Measurements from ENCODE around the gene MTLN.
"Not testable (repeated sequence)": the region's sequence is repeated elsewhere in the genome, so short reads cannot be mapped to it uniquely, and the experiment has no call there.

Gene MTLN

DNA sequence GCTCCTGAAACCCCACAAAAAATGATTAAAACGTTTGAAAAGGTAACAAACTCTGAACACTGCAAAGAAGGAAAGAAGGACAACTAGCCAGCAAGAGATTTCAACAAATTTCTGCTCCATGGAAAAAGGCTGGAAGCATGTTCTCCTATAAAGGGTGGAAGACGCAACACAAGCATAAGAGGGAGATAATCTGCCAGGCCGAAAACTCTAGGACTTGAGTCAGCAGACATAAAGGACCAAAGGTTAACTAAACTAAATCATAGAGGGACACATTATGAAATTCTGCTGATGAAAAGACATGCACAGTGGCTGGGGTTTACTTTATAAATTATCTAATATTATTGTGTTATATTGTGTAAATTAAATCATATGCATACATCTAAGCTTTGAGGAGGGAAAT lies 14.3 kb downstream of the MTLN start:
- POLR2A ChIA-PET, result no interaction called here
- TF ChIP-seq SP1 (IDR thresholded peaks at IDR 0.05) (no peak), TARDBP (IDR thresholded peaks at IDR 0.05) (no peak), LEF1 (IDR thresholded peaks at IDR 0.05; ENCODE audit: borderline replicate concordance) (no peak), HDGF (IDR thresholded peaks at IDR 0.05; ENCODE audit: borderline replicate concordance) (no peak), NFRKB (IDR thresholded peaks at IDR 0.05) (no peak)
- no peak for DNase-seq (ENCODE audit: extremely low spot score)

DNA sequence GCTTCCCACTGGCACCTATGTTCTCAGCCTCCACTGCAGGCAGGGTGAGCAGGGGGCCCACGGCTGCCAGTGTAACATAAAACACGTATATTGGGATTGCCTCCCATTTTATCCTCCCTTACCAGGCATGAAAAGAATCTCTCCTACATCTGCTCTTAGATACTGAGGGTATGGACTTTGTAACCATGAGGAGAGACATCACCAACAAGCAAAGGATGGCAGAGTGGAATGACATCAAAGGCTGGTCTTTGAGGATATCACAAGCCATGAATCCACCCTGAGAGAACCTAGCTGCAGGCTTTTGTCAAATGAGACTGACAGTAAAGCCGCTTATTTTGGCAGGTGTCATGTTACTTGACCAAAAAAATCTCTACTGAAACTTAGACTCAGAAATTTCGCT lies 14.9 kb downstream of the MTLN start:
- ChIA-PET POLR2A (no interaction called here), CTCF (interaction anchor here (0.7 kb wide), 1 partner anchor 8 kb away, joined by 3 read pairs; no protein-coding TSS in a partner anchor)
- TF ChIP-seq, protein P1, sequence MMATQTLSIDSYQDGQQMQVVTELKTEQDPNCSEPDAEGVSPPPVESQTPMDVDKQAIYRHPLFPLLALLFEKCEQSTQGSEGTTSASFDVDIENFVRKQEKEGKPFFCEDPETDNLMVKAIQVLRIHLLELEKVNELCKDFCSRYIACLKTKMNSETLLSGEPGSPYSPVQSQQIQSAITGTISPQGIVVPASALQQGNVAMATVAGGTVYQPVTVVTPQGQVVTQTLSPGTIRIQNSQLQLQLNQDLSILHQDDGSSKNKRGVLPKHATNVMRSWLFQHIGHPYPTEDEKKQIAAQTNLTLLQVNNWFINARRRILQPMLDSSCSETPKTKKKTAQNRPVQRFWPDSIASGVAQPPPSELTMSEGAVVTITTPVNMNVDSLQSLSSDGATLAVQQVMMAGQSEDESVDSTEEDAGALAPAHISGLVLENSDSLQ (IDR thresholded peaks at IDR 0.05), result 0 out of 2 replicates have a peak, but pooled peaks have one; percentile 1
- no peak for TF ChIP-seq LEF1 (IDR thresholded peaks at IDR 0.05; ENCODE audit: borderline replicate concordance)
- DNase-seq (ENCODE audit: extremely low spot score), result no peak

More for the DNA sequence above, 14.3 kb downstream of the MTLN start:
- CTCF ChIA-PET, result no interaction called here

- POLR2A ChIA-PET; DNase-seq (ENCODE audit: extremely low spot score): not testable (repeated sequence)
- CTCF ChIA-PET, result interaction anchor here (0.6 kb wide), 1 partner anchor 10 kb away, joined by 4 read pairs; no protein-coding TSS in a partner anchor
These were observed 22.2 kb downstream of the MTLN start for GRCh38 chr2:110190169-110190568.

DNA sequence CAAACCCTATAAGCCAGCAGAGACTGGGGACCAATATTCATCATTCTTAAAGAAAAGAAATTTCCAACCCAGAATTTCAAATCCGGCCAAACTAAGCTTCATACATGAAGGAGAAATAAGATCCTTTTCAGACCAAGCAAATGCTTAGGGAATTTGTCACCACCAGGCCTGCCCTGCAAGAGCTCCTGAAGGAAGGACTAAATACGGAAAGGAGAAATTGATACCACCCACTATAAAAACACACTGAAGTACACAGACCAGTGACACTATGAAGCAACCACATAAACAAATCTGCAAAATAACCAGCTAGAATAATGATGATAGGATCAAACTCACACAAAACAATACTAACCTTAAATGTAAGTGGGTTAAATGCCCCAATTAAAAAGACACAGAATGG lies 29.9 kb downstream of the MTLN start:
- CTCF ChIA-PET, result no interaction called here
- POLR2A ChIA-PET, result no interaction called here
- DNase-seq (ENCODE audit: extremely low spot score), result no peak
- TF ChIP-seq ELF4 (IDR thresholded peaks at IDR 0.05) (no peak), SUZ12 (IDR thresholded peaks at IDR 0.05) (no peak), FOXA1 (IDR thresholded peaks at IDR 0.05) (no peak), NFRKB (IDR thresholded peaks at IDR 0.05) (no peak), FOXM1 (IDR thresholded peaks at IDR 0.05; ENCODE audit: borderline replicate concordance) (no peak), ZNF384 (IDR thresholded peaks at IDR 0.05) (no peak), LEF1 (IDR thresholded peaks at IDR 0.05; ENCODE audit: borderline replicate concordance) (no peak), HDGF (IDR thresholded peaks at IDR 0.05; ENCODE audit: borderline replicate concordance) (no peak), SP1 (IDR thresholded peaks at IDR 0.05) (no peak), CTBP1 (IDR thresholded peaks at IDR 0.05; ENCODE audit: borderline replicate concordance) (no peak), TARDBP (IDR thresholded peaks at IDR 0.05) (no peak), FOXK2 (IDR thresholded peaks at IDR 0.05) (no peak), L3MBTL2 (conservative IDR thresholded peaks at IDR 0.05) (no peak), BHLHE40 (IDR thresholded peaks at IDR 0.05; ENCODE audit: borderline replicate concordance) (no peak), ARNT (IDR thresholded peaks at IDR 0.05) (no peak)
- TF ChIP-seq, protein P1 (IDR thresholded peaks at IDR 0.05), result no peak

- POLR2A ChIA-PET, result no interaction called here
- CTCF ChIA-PET, result interaction anchor here (0.6 kb wide), 2 partner anchors 10 to 1135 kb away, joined by 3 to 4 read pairs; no protein-coding TSS in a partner anchor
- TF ChIP-seq CTBP1 (IDR thresholded peaks at IDR 0.05; ENCODE audit: borderline replicate concordance) (no peak), FOXA1 (IDR thresholded peaks at IDR 0.05) (no peak), ARNT (IDR thresholded peaks at IDR 0.05) (no peak), FOXM1 (IDR thresholded peaks at IDR 0.05; ENCODE audit: borderline replicate concordance) (no peak), L3MBTL2 (conservative IDR thresholded peaks at IDR 0.05) (no peak), SUZ12 (IDR thresholded peaks at IDR 0.05) (no peak), BHLHE40 (IDR thresholded peaks at IDR 0.05; ENCODE audit: borderline replicate concordance) (no peak), ZNF384 (IDR thresholded peaks at IDR 0.05) (no peak), LEF1 (IDR thresholded peaks at IDR 0.05; ENCODE audit: borderline replicate concordance) (no peak), HDGF (IDR thresholded peaks at IDR 0.05; ENCODE audit: borderline replicate concordance) (no peak), NFRKB (IDR thresholded peaks at IDR 0.05) (no peak), TARDBP (IDR thresholded peaks at IDR 0.05) (no peak), SP1 (IDR thresholded peaks at IDR 0.05) (no peak), ELF4 (IDR thresholded peaks at IDR 0.05) (no peak), FOXK2 (IDR thresholded peaks at IDR 0.05) (no peak)
- TF ChIP-seq, protein P1 (IDR thresholded peaks at IDR 0.05), result no peak
- DNase-seq (ENCODE audit: extremely low spot score), result no peak
These were observed 32.3 kb downstream of the MTLN start for GRCh38 chr2:110180036-110180435.

- POLR2A ChIA-PET, result no interaction called here
- no peak for DNase-seq (ENCODE audit: extremely low spot score)
- TF ChIP-seq FOXA1 (IDR thresholded peaks at IDR 0.05) (no peak), TARDBP (IDR thresholded peaks at IDR 0.05) (no peak), SUZ12 (IDR thresholded peaks at IDR 0.05) (no peak), HDGF (IDR thresholded peaks at IDR 0.05; ENCODE audit: borderline replicate concordance) (no peak), SP1 (IDR thresholded peaks at IDR 0.05) (no peak)
- CTCF ChIA-PET, result no interaction called here
These were observed 38.8 kb downstream of the MTLN start for GRCh38 chr2:110173523-110173922.

- TF ChIP-seq SUZ12 (IDR thresholded peaks at IDR 0.05), result no peak
- TF ChIP-seq, protein P1 (IDR thresholded peaks at IDR 0.05), result no peak
- no peak for TF ChIP-seq FOXK2 (IDR thresholded peaks at IDR 0.05)
- TF ChIP-seq FOXM1 (IDR thresholded peaks at IDR 0.05; ENCODE audit: borderline replicate concordance), result no peak
- no peak for TF ChIP-seq ZNF384 (IDR thresholded peaks at IDR 0.05)
- no peak for TF ChIP-seq ELF4 (IDR thresholded peaks at IDR 0.05)
- no peak for DNase-seq (ENCODE audit: extremely low spot score)
- ChIA-PET POLR2A (no interaction called here), CTCF (no interaction called here)
These were observed 39.8 kb downstream of the MTLN start for GRCh38 chr2:110172506-110172905.

All from HEK293T (cell line).